AG10803 (cell line): ENCODE measurements around the gene OR13C8.
A peak's percentile ranks its signal among the peaks of the same experiment; 100 is the strongest.
"Not testable (repeated sequence)": the region's sequence is repeated elsewhere in the genome, so short reads cannot be mapped to it uniquely, and the experiment has no call there.

Experiments
- DNase-seq: peaks from one replicate; pipeline ENCODE4 v3.0.0; 2010; ENCODE audit warnings: low read depth
- H3K4me3 ChIP-seq: 2 replicates; pipeline ENCODE4 v1.5.1; 2011; ENCODE audit warnings: mild to moderate bottlenecking, low read length, control low read depth
- CTCF ChIP-seq: conservative IDR thresholded peaks from 2 replicates; pipeline ENCODE4 v1.5.1; 2011; ENCODE audit warnings: mild to moderate bottlenecking, low read length, control low read depth, inconsistent platforms

OR13C8 gene

GRCh38 chr9:104568868-104569267 is at the start of gene OR13C8:
Gene OR13C8 (plus strand): TSS chr9:104569168. CDS start chr9:104569168, 0 bp downstream.
- TF ChIP-seq CTCF: no peak
- no peak within 1 kb of the TSS for H3K4me3 ChIP-seq
- DNase-seq: no peak

- not testable (repeated sequence) for DNase-seq, H3K4me3 ChIP-seq
These were observed 48.7 kb upstream of the OR13C8 start for GRCh38 chr9:104520241-104520640.

- DNase-seq: no peak
- no peak for TF ChIP-seq CTCF
- no peak within 1 kb of the TSS for H3K4me3 ChIP-seq
These were observed 41.9 kb upstream of the OR13C8 start, which contains the start of gene OR13C4 for GRCh38 chr9:104527109-104527508. Gene OR13C4 (minus strand): TSS chr9:104527209. CDS start chr9:104527209, 0 bp downstream.

GRCh38 chr9:104536756-104537155 is 32.2 kb upstream of the OR13C8 start, which contains the start of gene OR13C3:
Gene OR13C3 (minus strand): TSS chr9:104536856. CDS start chr9:104536723, 133 bp downstream.
- TF ChIP-seq CTCF: no peak

GRCh38 chr9:104539275-104539674 is 29.7 kb upstream of the OR13C8 start:
- H3K4me3 ChIP-seq: no peak overlapping the region
- no peak for TF ChIP-seq CTCF
- no peak for DNase-seq

More at GRCh38 chr9:104536756-104537155, 32.2 kb upstream of the OR13C8 start, which contains the start of gene OR13C3:
- H3K4me3 ChIP-seq: no peak within 1 kb of the TSS
- DNase-seq: no peak

GRCh38 chr9:104544644-104545043 is 24.3 kb upstream of the OR13C8 start:
- no peak for TF ChIP-seq CTCF
- DNase-seq: no peak
- no peak overlapping the region for H3K4me3 ChIP-seq

GRCh38 chr9:104553261-104553660 is 15.7 kb upstream of the OR13C8 start:
- no peak for TF ChIP-seq CTCF
- peak; percentile 18 for DNase-seq
- no peak overlapping the region for H3K4me3 ChIP-seq

GRCh38 chr9:104555521-104555920 is 13.4 kb upstream of the OR13C8 start:
- H3K4me3 ChIP-seq: no peak overlapping the region
- peak; percentile 0 for DNase-seq
- TF ChIP-seq CTCF: no peak
